HG02678 (cell line): ENCODE data around the gene CTSH.
A peak's percentile ranks its signal among the peaks of the same experiment; 100 is the strongest.
"Not testable (repeated sequence)": the region's sequence is repeated elsewhere in the genome, so short reads cannot be mapped to it uniquely, and the experiment has no call there.

ENCODE experiments used
- ATAC-seq: cut with Tn5 transposase; IDR thresholded peaks from one replicate; pipeline ENCODE4 v1.9.1; 2021; ENCODE audit warnings: mild to moderate bottlenecking, moderate library complexity; ENCODE audit not compliant: unreplicated experiment

CTSH gene

GRCh38 chr15:78944202-78944625, 632 bp downstream of the CTSH start:
- peak; percentile 26 for ATAC-seq

GRCh38 chr15:78943692-78944091, 1.2 kb downstream of the CTSH start:
- ATAC-seq: no peak

- no peak for ATAC-seq
Observed at GRCh38 chr15:78942741-78943140, 2.1 kb downstream of the CTSH start.

- peak; percentile 74 for ATAC-seq
Observed at GRCh38 chr15:78938658-78939488, 6.0 kb downstream of the CTSH start.

- no peak for ATAC-seq
Observed at GRCh38 chr15:78937132-78937739, 7.6 kb downstream of the CTSH start.

GRCh38 chr15:78934655-78935023, 10.2 kb downstream of the CTSH start:
- ATAC-seq: no peak

- no peak for ATAC-seq
Observed at GRCh38 chr15:78933823-78934654, 10.8 kb downstream of the CTSH start.

GRCh38 chr15:78933187-78933822, 11.5 kb downstream of the CTSH start:
- ATAC-seq: no peak

- no peak for ATAC-seq
Observed at GRCh38 chr15:78932258-78932808, 12.5 kb downstream of the CTSH start.

- no peak for ATAC-seq
Observed at GRCh38 chr15:78931439-78932257, 13.2 kb downstream of the CTSH start.

GRCh38 chr15:78930577-78931388, 14.1 kb downstream of the CTSH start:
- no peak for ATAC-seq

GRCh38 chr15:78929536-78930264, 15.1 kb downstream of the CTSH start:
- ATAC-seq: no peak

- no peak for ATAC-seq
Observed at GRCh38 chr15:78928616-78929093, 16.2 kb downstream of the CTSH start.

GRCh38 chr15:78928176-78928575, 16.7 kb downstream of the CTSH start:
- not testable (repeated sequence) for ATAC-seq

- no peak for ATAC-seq
Observed at GRCh38 chr15:78927077-78927790, 17.6 kb downstream of the CTSH start.

- ATAC-seq: no peak
Observed at GRCh38 chr15:78925956-78926743, 18.7 kb downstream of the CTSH start.

GRCh38 chr15:78925076-78925624, 19.7 kb downstream of the CTSH start:
- ATAC-seq: no peak
